Neutrophil (primary cell): Measurements from ENCODE around the gene SLC22A5.

ENCODE experiments used
- H3K27ac ChIP-seq: fragments of 200-600 bp; sonication (generic); 2 replicates; pipeline ENCODE4 v1.5.1; 2016; ENCODE audit warnings: mild to moderate bottlenecking, moderate library complexity
- H3K27me3 ChIP-seq: fragments of 200-600 bp; sonication (generic); 2 replicates; pipeline ENCODE4 v1.6.0; 2016; ENCODE audit warnings: mild to moderate bottlenecking
- H3K36me3 ChIP-seq: fragments of 200-600 bp; sonication (generic); 2 replicates; pipeline ENCODE4 v1.5.1; 2017
- H3K4me1 ChIP-seq, 2 experiments: fragments of 200-600 bp in 1 of 2; sonication (generic) in 1 of 2; 1 replicate in 1 of 2; 2 replicates in 1 of 2; pipeline versions ENCODE4 v1.5.1 to v1.6.1; 2013 to 2016; ENCODE audit warnings: low read depth in 1 of 2, low read length in 1 of 2, mild to moderate bottlenecking in 1 of 2, moderate library complexity in 1 of 2; ENCODE audit not compliant: control insufficient read depth in 1 of 2, insufficient read depth in 1 of 2
- H3K4me3 ChIP-seq, 2 experiments: fragments of 200-600 bp in 1 of 2; sonication (generic) in 1 of 2; 1 replicate in 1 of 2; 2 replicates in 1 of 2; pipeline ENCODE4 v1.5.1; 2013 to 2016; ENCODE audit warnings: low read depth in 1 of 2, low read length in 1 of 2, mild to moderate bottlenecking in 1 of 2, moderate library complexity in 1 of 2
- H3K9me3 ChIP-seq: fragments of 200-600 bp; sonication (generic); 2 replicates; pipeline ENCODE4 v1.5.1; 2016
- TF ChIP-seq, protein P1 (sequence below): fragments of 200-600 bp; sonication (generic); IDR thresholded peaks from 2 replicates; pipeline ENCODE4 v1.5.1; 2016; ENCODE audit warnings: antibody characterized with exemption

SLC22A5 gene

GRCh38 chr5:132405646-132406045 lies 36.1 kb downstream of the SLC22A5 start:
- Histone ChIP-seq H3K4me1 (peaks cover 10 to 14% of the 10 kb centered on the region in 2 experiments), H3K27ac (no peak overlapping the region)

GRCh38 chr5:132406144-132406783 lies 36.8 kb downstream of the SLC22A5 start:
- no peak overlapping the region for H3K27ac ChIP-seq

More at GRCh38 chr5:132405646-132406045, 36.1 kb downstream of the SLC22A5 start:
- Histone ChIP-seq H3K36me3 (no peaks in the 10 kb centered on the region), H3K27me3 (no peaks in the 10 kb centered on the region), H3K9me3 (no peaks in the 10 kb centered on the region), H3K4me3 (no peak overlapping the region)
- TF ChIP-seq, protein P1, sequence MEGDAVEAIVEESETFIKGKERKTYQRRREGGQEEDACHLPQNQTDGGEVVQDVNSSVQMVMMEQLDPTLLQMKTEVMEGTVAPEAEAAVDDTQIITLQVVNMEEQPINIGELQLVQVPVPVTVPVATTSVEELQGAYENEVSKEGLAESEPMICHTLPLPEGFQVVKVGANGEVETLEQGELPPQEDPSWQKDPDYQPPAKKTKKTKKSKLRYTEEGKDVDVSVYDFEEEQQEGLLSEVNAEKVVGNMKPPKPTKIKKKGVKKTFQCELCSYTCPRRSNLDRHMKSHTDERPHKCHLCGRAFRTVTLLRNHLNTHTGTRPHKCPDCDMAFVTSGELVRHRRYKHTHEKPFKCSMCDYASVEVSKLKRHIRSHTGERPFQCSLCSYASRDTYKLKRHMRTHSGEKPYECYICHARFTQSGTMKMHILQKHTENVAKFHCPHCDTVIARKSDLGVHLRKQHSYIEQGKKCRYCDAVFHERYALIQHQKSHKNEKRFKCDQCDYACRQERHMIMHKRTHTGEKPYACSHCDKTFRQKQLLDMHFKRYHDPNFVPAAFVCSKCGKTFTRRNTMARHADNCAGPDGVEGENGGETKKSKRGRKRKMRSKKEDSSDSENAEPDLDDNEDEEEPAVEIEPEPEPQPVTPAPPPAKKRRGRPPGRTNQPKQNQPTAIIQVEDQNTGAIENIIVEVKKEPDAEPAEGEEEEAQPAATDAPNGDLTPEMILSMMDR: no peak

DNA sequence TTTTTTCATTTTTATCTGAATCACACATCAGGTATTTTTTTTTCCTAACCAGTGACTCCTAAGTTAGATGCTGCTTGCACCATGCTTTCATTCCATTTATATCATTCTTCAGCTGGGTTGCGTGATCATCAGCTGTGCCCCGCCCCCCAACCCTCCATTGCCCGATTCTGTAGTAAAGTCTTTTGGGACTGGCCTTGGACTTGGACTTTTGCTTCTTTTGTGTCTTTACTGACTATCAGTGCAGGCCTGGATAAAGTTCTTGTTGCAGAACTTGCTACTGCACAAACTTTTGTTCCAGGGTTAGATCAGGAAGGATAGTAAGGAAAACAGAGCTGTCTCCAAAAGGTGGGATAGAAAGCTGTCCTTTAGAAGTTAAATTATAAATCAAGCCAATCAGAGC lies 38.5 kb downstream of the SLC22A5 start:
- Histone ChIP-seq H3K9me3 (no peaks in the 10 kb centered on the region), H3K27ac (no peak overlapping the region), H3K27me3 (no peaks in the 10 kb centered on the region), H3K36me3 (no peaks in the 10 kb centered on the region), H3K4me3 (no peak overlapping the region), H3K4me1 (peaks cover 26 to 33% of the 10 kb centered on the region in 2 experiments)
- TF ChIP-seq, protein P1: no peak

More at GRCh38 chr5:132406144-132406783, 36.8 kb downstream of the SLC22A5 start:
- Histone ChIP-seq H3K27me3 (no peaks in the 10 kb centered on the region), H3K9me3 (no peaks in the 10 kb centered on the region), H3K36me3 (no peaks in the 10 kb centered on the region), H3K4me1 (peaks cover 13 to 16% of the 10 kb centered on the region in 2 experiments), H3K4me3 (no peak overlapping the region)
- TF ChIP-seq, protein P1: no peak

- Histone ChIP-seq H3K9me3 (no peaks in the 10 kb centered on the region), H3K4me1 (peaks cover 31 to 36% of the 10 kb centered on the region in 2 experiments), H3K27me3 (no peaks in the 10 kb centered on the region), H3K27ac (no peak overlapping the region), H3K36me3 (no peaks in the 10 kb centered on the region), H3K4me3 (no peak overlapping the region)
- TF ChIP-seq, protein P1: no peak
Observed at GRCh38 chr5:132408456-132408855, 38.9 kb downstream of the SLC22A5 start.

- TF ChIP-seq, protein P1: no peak
- no peaks in the 10 kb centered on the region for H3K36me3 ChIP-seq
- H3K9me3 ChIP-seq: no peaks in the 10 kb centered on the region
- no peaks in the 10 kb centered on the region for H3K27me3 ChIP-seq
- H3K4me3 ChIP-seq: no peak overlapping the region
- peaks cover 36 to 41% of the 10 kb centered on the region in 2 experiments for H3K4me1 ChIP-seq
- H3K27ac ChIP-seq: no peak overlapping the region
Observed at GRCh38 chr5:132408965-132409364, 39.5 kb downstream of the SLC22A5 start.
